Pancreas (tissue), 10 donors: ENCODE measurements around the gene RGS3. TPM values are rescaled to one million over a fixed set of nuclear protein-coding genes. Genes with fewer than 3 reads are reported as not detected.
A peak's percentile ranks its signal among the peaks of the same experiment; 100 is the strongest.

Source experiments
- ATAC-seq, 4 donors: fragments of 200-7000 bp; cut with Tn5 transposase; one replicate each; pipeline versions ENCODE4 v1.8.0 to v1.9.1; 2020; ENCODE audit warnings: mild to moderate bottlenecking in 4 of 4, moderate library complexity in 4 of 4
- DNase-seq, 6 donors: peaks; one replicate each; pipeline ENCODE4 v3.0.0-alpha.2; 2020
- FAIRE-seq: peaks from 2 replicates; lab custom pipeline; 2012; peaks lifted over from hg19 to GRCh38; lab: Jason Lieb, UNC
- H3K27ac ChIP-seq, 4 donors: fragments of 200-600 bp; sonication (generic); 1 replicate in 3 of 4; 2 replicates in 1 of 4; pipeline versions ENCODE4 v1.5.0 to v1.8.0; 2020
- H3K27me3 ChIP-seq, 4 donors: fragments of 200-600 bp; one replicate each; pipeline ENCODE4 v1.8.0; 2021
- H3K36me3 ChIP-seq, 3 donors: fragments of 200-600 bp; sonication (generic) in 1 of 3; one replicate each; pipeline versions ENCODE4 v1.5.0 to v1.8.0; 2020 to 2021
- H3K4me1 ChIP-seq, 3 donors: fragments of 200-600 bp; one replicate each; pipeline ENCODE4 v1.8.0; 2021
- H3K4me3 ChIP-seq, 4 donors: fragments of 200-600 bp; sonication (generic) in 2 of 4; one replicate each; pipeline versions ENCODE4 v1.5.0 to v1.8.0; 2020 to 2021
- H3K9me3 ChIP-seq, 4 donors: fragments of 200-600 bp; one replicate each; pipeline ENCODE4 v1.8.0; 2021
- WGBS, 2 donors: extraction: QIAGEN DNeasy Blood & Tissue Kit; methylation state at CpG; one replicate each; pipeline ENCODE4 v1.1.7; 2013; 5-methylcytosine and 5-hydroxymethylcytosine counted together
- intact Hi-C, 3 donors: fragments of 100-400 bp; cut with DNase I; formaldehyde crosslinking; loops; one replicate each; pipeline versions ENCODE4 v1.11.1 to v1.14.2; 2022
- polyA plus RNA-seq, 2 donors: library from polyadenylated mRNA; stranded (reverse); fragments of 200-250 nt; gene quantifications; one replicate each; pipeline ENCODE4 v1.2.3, GENCODE V29; 2013
- total RNA-seq, 6 donors: library from RNA; stranded (reverse); fragmentation: NEBNext Ultra II Directional in 4 of 6; extraction: Animal tissue kit (Norgen Biotek cat#: 25700) in 4 of 6; gene quantifications; one replicate each; pipeline versions ENCODE4 v1.2.1 to v1.2.4, GENCODE V29; 2021 to 2023
- TF ChIP-seq, protein P1 (sequence below), 4 donors: fragments of 200-600 bp; sonication (generic) in 3 of 4; IDR thresholded peaks; one replicate each; pipeline versions ENCODE4 v1.5.0 to v1.8.0; 2021; ENCODE audit warnings: antibody characterized with exemption in 4 of 4
- donor health status: healthy with polysubstance abuse.
- donor health status: DM: no; HTN: no; CAD: no; lungs with moderate emphysema.
- donor health status: DM: no; HTN: no; CAD: no.
- donor health status: control.
- donor health status: control.
- donor health status: Bipolar disorder and iron deficiency.
- donor health status: DM: yes; HTN: yes; CAD: no.
- donor health status: DM: no; HTN: no; CAD: no.
- donor health status: DM: no; HTN: no; CAD: no.
- donor health status: DM: yes; HTN: yes; CAD: no.

The RGS3 gene
- total and polyA plus RNA-seq, 8 donors: 18.3 to 55.3 (median 32.6) TPM

DNA sequence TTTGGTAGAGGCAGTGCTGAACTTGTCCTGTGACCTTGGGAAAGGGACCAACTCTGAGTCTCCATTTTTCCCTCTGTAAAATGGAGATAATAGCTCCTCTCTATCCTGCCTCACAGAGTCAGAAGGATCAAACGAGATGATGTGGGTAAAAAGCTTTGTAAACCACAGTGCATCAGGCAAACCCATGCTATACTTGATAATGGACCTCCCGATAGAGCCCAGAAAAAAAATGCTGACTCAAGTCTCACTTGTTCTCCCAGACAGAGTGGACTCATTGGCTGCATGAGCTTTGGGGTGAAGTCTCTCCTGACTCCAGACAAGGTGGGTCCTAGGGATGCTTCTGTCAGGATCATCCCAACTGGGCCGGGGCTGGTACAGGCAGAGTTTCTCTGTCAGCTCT is 32.0 kb downstream of the RGS3 start:
- H3K36me3 ChIP-seq: peaks cover 0 to 4% (median 0%) of the 10 kb centered on the region in 3 donors
- TF ChIP-seq, protein P1, sequence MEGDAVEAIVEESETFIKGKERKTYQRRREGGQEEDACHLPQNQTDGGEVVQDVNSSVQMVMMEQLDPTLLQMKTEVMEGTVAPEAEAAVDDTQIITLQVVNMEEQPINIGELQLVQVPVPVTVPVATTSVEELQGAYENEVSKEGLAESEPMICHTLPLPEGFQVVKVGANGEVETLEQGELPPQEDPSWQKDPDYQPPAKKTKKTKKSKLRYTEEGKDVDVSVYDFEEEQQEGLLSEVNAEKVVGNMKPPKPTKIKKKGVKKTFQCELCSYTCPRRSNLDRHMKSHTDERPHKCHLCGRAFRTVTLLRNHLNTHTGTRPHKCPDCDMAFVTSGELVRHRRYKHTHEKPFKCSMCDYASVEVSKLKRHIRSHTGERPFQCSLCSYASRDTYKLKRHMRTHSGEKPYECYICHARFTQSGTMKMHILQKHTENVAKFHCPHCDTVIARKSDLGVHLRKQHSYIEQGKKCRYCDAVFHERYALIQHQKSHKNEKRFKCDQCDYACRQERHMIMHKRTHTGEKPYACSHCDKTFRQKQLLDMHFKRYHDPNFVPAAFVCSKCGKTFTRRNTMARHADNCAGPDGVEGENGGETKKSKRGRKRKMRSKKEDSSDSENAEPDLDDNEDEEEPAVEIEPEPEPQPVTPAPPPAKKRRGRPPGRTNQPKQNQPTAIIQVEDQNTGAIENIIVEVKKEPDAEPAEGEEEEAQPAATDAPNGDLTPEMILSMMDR (IDR thresholded peaks at IDR 0.05): no peak
- no peak for DNase-seq
- H3K9me3 ChIP-seq: no peaks in the 10 kb centered on the region
- peaks cover 0 to 11% (median 3%) of the 10 kb centered on the region in 3 donors for H3K4me1 ChIP-seq
- intact Hi-C loops: no loop called here
- no peak overlapping the region for H3K27ac ChIP-seq
- FAIRE-seq: no peak
- H3K27me3 ChIP-seq: no peaks in the 10 kb centered on the region
- ATAC-seq: no peak
- WGBS, 2 donors: 86 to 87% methylated on average over 3 of the region's 3 CpGs
- H3K4me3 ChIP-seq: no peak overlapping the region

DNA sequence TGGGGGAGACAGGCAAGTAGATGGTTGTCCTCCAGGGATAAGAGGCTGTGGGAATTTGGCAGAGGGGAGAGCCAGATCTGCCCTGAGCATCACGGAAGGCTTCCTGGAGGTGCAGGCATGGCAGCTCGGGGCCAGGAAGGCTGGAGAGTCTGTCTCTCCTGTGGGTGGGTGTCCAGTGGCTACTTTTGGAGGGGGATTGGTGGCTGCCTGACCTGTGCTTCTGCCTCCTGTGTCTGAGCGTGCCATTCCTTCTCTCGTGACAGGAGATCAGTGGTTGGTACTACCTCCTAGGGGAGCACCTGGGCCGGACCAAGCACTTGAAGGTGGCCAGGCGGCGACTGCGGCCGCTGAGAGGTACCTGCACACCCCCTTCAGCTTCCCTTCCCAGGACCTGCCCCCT is 33.5 kb downstream of the RGS3 start:
- FAIRE-seq: no peak
- TF ChIP-seq, protein P1 (IDR thresholded peaks at IDR 0.05): no peak
- H3K9me3 ChIP-seq: no peaks in the 10 kb centered on the region
- ATAC-seq: no peak
- DNase-seq: peak in 1 of 6 donors; percentile 35
- peaks cover 0 to 11% (median 3%) of the 10 kb centered on the region in 3 donors for H3K4me1 ChIP-seq
- H3K4me3 ChIP-seq: no peak overlapping the region
- no peaks in the 10 kb centered on the region for H3K27me3 ChIP-seq
- WGBS, 2 donors: 98 to 100% methylated on average over 9 of the region's 9 CpGs
- no peak overlapping the region for H3K27ac ChIP-seq
- peaks cover 0 to 4% (median 0%) of the 10 kb centered on the region in 3 donors for H3K36me3 ChIP-seq
- intact Hi-C loops: no loop called here

DNA sequence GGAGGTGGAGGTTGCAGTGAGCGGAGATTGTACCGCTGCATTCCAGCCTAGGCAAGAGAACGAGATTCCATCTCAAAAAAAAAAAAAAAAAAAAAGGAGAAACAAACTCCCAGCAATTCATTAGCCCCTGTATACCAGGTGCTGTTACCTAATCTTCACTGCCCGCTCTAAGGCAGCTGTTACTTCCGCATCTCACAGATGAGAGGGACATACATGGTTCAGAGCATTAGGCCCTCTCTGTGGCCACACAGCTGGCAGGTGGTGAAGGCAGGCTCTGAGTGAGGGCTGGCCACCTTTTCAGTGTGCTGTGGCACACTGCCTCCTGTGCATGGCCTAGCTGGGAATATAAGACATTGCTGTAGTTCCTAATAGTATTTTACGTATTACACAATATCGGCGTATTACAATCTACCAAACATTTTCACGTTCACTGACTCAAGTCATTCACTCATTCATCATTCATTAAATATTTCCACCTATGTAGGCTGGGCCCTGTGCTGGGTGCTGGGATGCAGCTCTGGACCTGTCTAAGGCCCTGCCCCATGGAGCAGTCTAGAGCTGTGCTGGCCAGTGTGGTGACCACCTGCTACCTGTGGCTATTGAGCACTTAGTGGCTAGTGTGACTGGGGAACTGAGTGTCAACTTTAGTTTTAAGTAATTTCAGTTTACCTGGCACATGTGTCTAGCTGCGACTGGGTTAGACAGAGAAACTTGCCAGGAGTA is 35.8 kb downstream of the RGS3 start:
- intact Hi-C loops: no loop called here
- no peak for DNase-seq
- peaks cover 0 to 4% (median 0%) of the 10 kb centered on the region in 3 donors for H3K36me3 ChIP-seq
- FAIRE-seq: no peak
- no peaks in the 10 kb centered on the region for H3K9me3 ChIP-seq
- TF ChIP-seq, protein P1 (IDR thresholded peaks at IDR 0.05): no peak
- 95 to 96% methylated on average over 10 of the region's 10 CpGs for WGBS, 2 donors
- H3K27me3 ChIP-seq: no peaks in the 10 kb centered on the region
- H3K27ac ChIP-seq: no peak overlapping the region
- H3K4me3 ChIP-seq: no peak overlapping the region
- H3K4me1 ChIP-seq: no peaks in the 10 kb centered on the region
- ATAC-seq: no peak

DNA sequence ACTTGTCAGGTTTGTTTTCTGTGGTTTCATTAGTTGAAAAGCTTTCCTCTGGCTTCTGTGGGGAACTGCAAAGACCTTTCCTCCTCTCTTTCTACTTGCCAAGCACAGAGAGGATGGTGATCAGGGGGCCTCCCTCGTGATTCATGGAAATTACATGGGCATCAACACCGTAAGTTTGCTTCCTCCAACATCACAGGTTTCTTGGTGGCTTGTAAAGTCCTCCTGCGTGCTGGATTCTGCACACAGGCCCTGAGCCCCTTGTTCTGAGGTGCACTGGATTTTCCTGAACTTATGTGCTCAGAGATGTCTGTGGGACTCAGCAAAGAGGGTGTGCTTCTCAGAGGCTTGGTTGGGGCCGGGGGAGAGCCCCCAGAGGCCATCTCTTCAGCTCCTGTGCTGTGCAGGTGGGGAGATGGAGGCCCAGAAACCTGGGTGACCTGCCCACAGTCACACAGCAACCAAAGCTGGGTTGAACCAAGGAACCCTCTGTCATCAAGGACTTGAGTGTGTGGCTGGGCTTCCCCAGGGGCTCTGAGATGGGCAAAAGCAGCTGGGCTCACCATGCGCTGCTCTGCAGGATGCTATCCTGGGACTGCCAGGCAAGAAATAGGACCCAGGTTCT is 36.5 kb downstream of the RGS3 start:
- Histone ChIP-seq H3K27me3 (no peaks in the 10 kb centered on the region), H3K9me3 (no peaks in the 10 kb centered on the region), H3K4me1 (no peaks in the 10 kb centered on the region), H3K36me3 (peaks cover 0 to 4% (median 0%) of the 10 kb centered on the region in 3 donors), H3K4me3 (no peak overlapping the region), H3K27ac (no peak overlapping the region)
- peak in 1 of 6 donors; percentile 40 for DNase-seq
- TF ChIP-seq, protein P1 (IDR thresholded peaks at IDR 0.05): no peak
- ATAC-seq: no peak
- FAIRE-seq: no peak
- intact Hi-C loops: no loop called here
- 88 to 90% methylated on average over 5 of the region's 5 CpGs for WGBS, 2 donors
